Activated CD4-positive, alpha-beta T cell treated with anti-CD3 and anti-CD28 coated beads, Interleukin-2, amount 50 U/mL, for 16 hours (primary cell): ENCODE data around the gene MIA.
A peak's percentile ranks its signal among the peaks of the same experiment; 100 is the strongest.
"Not testable (repeated sequence)": the region's sequence is repeated elsewhere in the genome, so short reads cannot be mapped to it uniquely, and the experiment has no call there.

ENCODE experiments used
- DNase-seq: peaks from one replicate; pipeline ENCODE4 v3.0.0-alpha.2; 2020

The MIA gene

DNA sequence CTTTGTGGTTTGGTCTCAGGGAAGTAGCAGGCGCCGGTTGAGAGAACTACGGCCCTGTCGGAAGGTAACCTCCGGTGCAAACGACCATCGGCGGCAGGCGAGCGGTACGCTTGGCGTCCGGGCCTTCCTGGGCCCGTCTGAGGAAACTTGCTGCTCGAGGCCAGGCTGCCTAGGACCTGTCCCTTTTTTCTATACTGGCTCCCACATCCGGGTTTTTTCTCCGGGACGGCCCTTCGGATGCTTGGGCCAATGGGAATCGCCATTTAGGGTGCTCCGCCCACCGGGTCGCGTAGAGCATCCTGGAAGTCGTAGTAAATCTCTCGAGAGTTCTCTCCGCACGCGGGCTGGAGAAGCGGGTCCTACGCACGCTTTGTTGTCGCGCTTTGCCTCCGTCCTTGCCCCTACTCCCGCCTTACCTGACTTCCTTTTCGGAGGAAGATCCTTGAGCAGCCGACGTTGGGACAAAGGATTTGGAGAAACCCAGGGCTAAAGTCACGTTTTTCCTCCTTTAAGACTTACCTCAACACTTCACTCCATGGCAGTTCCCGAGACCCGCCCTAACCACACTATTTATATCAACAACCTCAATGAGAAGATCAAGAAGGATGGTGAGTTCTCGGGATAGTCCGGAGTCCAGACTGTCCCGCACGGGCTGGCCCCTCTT is 24.3 kb upstream of the MIA start, which contains the start of gene SNRPA:
SNRPA (plus strand) TSS at position 330 of the 664 bp plus-strand sequence; CDS start at position 536, 206 bp downstream.
- peak; percentile 98 for DNase-seq

DNA sequence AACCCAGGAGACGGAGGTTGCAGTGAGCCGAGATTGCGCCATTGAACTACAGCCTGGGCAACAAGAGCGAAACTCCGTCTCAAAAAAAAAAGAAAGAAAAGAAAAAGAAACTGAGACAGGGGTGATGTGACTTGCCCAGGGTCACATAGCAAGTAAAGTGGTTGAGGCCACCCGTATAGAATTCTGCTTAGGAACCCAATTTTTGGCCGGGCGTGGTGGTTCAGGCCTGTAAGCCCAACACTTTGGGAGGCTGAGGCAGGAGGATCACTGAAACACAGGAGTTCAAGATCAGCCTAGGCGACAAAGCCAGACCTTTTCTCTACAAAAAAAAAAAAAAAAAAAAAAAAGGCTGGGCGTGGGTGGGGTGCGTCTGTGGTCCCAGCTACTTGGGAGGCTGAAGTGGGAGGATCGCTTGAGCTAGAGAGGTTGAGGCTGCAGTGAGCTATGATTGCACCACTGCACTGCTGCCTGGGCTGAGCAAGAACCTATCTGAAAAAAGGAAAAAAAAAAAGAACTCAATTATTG is 23.0 kb upstream of the MIA start:
- DNase-seq = no peak

DNA sequence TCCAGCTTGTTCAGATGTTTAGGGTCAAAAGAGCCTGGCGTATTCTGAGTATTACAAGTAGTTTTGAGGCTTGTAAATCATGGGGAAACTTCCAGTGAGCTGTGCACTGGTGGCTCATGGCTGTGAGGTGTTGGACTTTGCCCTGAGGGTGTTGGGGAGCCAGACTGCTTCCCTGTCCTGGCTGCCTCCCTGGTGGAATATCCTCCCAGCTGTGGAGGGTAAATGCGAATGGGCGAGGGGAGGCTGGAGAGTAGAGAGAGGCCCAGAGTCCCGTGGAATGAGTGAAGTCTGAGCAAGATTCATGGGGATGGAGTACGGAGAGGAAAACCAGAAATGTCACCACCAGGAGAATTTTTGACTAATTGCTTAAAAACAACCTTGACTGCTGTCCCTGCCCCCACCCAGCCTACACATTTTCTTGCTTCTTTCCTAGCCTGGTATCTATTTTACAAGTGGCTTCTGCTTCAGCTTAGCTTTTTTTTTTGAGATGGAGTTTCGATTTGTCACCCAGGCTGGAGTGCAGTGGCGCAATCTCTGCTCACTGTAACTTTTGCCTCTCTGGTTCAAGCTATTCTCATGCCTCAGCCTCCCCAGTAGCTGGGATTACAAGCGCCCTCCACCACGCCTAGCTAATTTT is 20.6 kb upstream of the MIA start:
- DNase-seq = peak; percentile 77

DNA sequence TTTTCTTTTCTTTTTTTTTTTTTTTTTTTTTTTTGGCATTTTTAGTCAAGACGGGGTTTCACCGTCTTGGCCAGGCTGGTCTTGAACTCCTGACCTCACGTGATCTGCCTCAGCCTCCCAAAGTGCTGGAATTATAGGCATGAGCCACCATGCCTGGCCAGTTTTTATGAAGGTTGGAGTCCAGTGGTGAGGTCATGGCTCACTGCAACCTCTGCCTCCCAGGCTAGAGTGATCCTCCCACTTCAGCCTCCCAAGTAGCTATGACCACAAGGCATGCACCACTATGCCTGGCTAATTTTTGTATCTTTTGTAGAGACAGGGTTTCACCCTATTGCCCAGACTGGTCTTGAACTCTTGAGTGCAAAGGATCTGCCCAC is 20.1 kb upstream of the MIA start:
- DNase-seq = no peak

DNA sequence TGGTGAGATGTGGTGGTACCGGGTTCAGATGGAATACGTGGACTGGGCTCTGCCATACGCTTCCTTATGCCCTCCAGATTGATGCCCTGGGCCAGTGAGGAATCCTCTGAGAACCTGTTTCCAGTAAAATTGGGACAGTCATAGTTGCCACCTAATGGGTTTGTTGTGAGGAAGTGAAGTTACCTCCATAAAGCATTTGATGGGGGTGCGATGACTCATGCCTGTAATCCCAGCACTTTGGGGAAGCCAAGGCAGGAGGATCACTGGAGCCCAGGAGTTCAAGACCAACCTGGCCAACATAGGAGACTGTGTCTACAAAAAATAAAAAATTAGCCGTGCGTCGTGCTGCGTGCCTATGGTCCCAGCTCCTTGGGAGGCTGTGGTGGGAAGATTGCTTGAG is 19.5 kb upstream of the MIA start:
- DNase-seq = no peak

DNA sequence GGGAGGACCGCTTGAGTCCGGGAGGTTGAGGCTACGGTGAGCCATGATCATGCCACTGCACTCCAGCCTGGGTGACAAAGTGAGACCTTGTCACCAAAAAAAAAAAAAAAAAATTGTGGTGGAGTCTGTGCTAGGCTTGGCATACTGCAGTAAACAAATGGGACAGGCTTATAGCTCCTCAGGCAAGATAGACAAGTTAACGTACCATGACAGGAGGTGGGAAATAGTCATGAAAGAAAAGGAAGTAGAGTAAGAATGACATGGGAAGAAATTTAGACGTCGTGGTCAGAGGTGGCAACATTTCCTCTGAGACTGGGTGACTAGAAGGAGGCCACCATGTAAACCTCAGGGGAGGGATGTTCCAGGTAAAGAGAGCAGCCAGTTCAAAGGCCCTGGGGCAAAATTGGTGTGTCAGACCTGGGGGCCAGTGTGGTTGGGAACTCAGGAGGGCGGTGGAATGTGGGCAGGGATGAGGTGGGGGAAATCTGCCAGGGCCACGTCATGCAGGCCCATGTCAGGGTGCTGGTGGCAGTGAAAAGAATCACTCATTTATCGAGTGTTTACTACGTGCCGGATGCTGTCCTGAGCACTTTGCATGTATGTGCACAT is 18.7 kb upstream of the MIA start:
- peak; percentile 37 for DNase-seq

DNA sequence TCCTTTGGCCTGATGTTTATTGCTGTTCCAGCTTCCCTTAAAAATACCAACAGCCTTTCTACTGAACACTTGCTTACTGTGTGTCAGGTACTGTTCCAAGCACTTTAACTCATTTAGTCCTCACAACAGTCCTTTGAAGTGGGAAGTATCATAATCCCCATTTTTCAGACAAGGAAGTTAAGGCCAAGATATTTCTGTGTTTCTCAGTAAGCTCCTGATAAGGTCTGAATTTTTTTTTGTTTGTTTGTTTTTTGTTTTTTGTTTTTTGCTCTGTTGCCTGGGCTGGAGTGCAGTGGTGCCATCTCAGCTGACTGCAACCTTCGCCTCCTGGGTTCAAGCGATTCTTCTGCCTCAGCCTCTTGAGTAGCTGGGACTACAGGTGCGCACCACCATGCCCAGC is 16.8 kb upstream of the MIA start:
- no peak for DNase-seq

DNA sequence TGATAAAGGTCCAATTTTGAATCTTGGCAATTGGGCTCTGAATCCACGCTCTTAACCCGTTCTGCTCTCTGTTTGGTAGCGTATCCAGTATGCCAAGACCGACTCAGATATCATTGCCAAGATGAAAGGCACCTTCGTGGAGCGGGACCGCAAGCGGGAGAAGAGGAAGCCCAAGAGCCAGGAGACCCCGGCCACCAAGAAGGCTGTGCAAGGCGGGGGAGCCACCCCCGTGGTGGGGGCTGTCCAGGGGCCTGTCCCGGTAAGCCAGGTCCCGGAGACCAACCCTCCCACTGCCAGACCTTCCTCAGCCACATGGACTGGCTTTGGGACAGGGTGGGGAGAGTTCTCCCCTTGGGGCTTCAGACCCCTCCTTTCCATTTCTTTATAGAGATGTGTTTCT is 16.0 kb upstream of the MIA start:
- DNase-seq = no peak

DNA sequence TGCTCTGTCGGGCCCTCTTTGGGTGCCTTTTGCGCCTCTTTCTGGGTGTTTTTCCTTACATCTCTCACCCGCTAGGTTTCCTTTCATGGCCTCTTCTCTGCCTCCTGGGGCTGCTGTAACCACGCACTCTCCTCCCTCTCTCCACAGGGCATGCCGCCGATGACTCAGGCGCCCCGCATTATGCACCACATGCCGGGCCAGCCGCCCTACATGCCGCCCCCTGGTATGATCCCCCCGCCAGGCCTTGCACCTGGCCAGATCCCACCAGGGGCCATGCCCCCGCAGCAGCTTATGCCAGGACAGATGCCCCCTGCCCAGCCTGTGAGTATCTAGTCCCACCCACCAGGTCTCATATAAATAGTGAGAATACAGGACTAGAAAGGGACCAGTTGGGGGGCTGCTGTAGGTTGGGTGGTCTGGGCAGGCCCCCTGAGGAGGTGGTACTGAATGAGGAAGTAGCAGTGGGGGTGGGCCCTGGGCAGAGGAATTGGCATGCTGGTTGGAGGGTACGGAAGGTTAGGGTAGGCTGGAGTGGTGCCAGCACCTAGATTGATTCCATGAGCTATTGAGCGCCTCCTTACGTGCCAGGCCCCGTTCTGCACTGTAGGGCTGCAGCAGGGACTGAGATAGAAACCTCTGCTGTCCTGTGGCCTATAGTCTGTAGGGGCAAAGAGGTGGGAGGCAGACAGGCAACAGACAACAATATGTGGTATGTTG is 12.4 kb upstream of the MIA start:
- no peak for DNase-seq

DNA sequence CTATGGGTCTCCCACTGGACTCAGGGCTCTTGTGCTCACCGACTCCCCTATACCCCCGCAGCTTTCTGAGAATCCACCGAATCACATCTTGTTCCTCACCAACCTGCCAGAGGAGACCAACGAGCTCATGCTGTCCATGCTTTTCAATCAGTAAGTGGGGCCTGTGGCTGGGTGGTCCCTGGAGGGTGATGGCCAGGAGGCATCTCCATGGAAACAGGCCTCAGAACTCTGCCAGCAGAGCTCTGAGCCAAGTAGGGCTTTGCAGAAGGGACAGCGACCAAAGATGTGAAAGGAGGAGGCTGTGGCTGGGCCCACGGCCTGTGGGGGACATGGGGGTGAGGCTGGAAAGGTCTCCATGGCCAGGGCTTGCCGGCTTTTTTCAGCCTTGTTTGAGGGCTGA is 11.8 kb upstream of the MIA start:
- no peak for DNase-seq

DNA sequence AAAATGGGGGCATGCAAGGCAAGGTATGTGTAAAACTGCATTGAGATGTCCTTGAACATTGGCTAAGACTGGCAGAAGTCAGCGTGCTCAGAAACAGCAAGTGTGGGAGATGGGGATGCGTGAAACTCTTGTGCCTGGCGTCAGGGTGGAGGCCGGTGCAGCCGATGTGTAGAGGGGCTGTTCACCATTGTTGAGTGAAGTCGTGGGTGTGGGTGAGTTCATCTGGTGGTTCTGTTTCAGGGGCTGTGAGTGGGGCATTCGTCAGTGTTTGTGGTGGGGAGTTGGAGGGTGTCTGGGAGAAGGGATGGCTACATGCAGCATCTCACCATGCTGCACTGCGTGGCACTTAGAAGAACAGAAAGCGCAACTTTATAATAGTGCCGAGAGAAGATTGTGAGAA is 11.4 kb upstream of the MIA start:
- no peak for DNase-seq

DNA sequence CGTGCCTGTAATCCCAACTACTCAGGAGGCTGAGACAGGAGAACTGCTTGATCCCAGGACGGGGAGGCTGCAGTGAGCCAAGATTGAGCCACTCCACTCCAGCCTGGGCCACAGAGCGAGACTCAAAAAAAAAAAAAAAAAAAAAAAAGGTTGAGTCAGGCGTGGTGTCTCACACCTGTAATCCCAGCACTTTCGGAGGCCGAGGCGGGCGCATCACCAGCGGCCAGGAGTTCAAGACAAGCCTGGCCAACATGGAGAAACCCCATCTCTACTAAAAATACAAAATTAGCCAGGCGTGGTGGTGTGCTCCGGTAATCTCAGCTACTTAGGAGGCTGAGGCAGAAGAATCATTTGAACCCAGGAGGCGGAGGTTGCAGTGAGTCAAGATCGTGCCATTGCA is 8.9 kb upstream of the MIA start:
- DNase-seq = not testable (repeated sequence)

DNA sequence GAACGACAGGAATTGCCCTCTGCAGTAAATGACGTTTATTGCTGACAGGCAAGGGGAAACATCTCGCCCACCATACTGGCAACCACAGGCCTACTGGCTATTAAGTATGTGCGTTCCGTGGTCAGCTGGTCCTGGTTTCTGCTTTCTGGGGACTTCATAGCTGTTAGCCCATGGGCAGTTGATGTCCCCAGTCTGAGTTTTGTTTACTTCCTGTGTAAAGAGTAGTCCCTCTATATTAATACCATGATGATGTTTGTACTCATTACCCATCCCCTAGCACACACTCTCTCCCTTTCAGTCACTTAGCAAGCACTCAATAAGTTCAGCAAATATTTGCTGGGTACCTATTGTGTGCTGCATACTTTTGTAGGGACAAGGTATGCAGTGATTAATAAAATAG is 6.5 kb upstream of the MIA start:
- no peak for DNase-seq

DNA sequence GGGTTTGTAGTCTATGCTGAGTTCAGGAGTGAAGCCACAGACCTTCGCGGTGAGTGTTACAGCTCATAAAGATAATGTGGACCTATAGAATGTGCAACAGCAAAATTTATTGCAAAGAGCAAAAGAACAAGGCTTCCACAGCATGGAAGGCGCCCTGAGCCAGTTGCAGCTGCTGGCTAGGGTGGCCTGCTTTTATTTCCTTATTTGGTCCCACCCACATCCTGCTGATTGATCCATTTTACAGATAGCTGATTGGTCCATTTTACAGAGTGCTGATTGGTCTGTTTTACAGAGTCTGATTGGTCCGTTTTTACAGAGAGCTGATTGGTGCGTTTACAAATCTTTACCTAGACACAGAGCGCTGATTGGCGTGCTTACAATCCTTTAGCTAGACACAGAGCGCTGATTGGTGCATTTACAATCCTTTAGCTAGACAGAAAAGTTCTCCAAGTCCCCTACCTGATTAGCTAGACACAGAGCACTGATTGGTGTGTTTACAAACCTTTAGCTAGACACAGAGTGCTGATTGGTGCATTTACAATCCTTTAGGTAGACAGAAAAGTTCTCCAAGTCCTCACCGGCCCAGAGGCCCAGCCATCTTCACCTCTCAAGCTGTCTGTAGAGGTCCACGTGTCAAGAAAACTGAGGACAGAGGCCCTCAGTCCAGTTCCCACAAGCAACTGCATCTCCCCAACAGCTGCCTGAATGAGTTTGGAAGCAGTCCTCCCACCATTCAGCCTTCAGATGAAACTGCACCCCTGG is 4.0 kb upstream of the MIA start:
- not testable (repeated sequence) for DNase-seq

DNA sequence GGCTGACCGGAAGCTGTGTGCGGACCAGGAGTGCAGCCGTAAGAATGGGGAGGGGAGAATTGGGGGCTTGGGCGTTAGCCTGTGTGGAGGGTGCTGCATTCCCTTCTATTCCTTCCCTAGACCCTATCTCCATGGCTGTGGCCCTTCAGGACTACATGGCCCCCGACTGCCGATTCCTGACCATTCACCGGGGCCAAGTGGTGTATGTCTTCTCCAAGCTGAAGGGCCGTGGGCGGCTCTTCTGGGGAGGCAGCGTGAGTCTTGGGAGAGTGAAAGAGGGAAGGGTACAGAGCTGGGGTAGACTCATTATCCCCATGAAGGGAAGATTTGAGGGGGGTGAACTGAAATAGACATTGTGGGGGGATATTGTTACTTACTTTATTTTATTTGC is 306 bp downstream of the MIA start:
- no peak for DNase-seq

DNA sequence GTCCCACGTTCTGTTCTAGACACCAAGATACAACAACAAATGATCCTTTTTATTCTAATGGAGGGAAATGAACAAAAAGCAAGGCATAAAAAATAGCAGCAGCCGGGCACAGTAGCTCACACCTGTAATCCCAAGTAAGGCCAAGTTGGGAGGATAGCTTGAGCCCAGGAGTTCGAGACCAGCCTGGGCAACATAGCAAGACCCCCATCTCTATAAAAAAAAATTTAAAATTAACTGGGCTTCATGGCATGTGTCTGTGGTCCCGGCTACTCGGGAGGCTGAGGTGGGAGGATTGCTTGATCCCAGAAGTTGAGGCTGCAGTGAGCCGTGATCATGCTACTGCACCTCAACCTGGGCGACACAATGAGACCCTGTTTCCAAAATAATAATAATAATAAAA is 1.0 kb downstream of the MIA start:
- no peak for DNase-seq

DNA sequence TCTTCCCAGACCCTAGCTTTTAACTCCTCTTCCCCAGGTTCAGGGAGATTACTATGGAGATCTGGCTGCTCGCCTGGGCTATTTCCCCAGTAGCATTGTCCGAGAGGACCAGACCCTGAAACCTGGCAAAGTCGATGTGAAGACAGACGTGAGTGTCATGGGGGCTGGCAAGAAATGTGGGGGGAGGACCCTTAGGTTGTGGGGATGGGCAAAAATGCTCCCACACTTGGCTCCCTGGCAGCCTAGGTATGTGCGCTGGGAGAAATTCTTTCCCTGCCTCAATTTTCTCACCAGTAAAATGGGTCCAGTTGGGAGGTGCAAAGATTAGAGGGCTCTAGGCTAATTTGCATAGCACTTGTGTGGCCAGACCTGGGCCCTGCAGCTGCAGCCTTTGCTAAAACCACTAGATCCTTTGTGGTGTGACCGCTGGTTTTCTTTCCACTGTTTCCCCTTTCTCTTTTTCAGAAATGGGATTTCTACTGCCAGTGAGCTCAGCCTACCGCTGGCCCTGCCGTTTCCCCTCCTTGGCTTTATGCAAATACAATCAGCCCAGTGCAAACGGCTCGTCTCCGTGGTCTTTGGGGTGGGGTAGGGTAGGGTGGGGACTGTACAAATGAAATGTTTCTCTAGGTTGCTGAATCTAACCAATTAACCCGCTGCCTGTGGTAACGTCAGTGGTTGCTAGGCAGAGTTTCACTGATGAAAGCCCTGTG is 1.8 kb downstream of the MIA start:
- peak; percentile 96 for DNase-seq

DNA sequence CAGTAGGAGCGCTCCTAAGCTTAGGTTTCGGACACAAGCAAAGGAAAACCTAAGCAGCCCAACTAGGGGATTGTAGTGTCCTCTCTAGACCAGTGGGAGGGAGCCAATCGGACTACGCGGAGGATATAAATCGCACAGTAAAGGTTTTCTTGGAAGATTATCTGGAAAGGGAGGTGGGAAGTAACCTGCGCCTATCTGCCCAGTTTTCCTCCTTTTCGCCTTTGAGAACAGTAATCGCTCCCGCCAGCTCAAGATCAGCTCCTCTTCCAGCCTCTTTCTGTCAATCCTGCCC is 2.3 kb downstream of the MIA start:
- no peak for DNase-seq

DNA sequence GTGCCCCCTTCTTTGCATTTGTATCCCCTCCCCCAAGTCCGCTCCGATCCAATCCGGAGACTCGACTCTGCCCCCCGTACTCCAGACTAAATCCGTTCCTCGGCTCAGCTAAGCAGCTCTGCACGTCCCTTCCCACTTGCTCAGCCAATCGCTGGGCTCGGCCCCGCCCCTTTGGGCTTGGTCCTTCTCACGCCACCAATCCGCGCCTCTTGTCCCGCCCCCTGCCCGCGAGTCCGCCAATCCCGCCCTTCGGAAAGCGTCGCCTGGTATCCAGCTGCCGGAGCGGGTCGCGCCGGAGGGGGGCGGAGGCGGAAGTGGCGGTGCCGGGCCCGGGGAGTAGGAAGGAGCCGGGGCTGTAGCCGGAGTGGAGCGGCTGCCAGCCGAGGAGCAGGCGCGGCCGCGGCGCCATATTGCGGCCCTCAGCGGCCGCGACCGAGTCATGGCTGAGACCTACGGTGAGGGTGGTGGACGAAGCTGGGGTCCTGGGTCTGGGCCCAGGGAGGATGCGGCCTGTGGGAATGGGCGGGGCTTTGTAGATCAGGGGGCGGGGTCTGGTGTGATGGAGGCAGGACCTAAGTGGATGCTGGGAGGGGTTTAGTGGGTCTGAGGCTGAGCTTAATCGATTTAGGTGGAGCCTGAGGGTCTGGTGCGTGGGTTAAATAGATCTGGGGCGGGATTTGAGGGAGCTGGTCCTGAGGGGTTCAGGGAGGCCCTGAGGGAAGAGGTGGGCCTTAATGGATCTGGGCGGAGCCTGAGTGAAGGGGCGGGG is 2.8 kb downstream of the MIA start, which contains the start of gene RAB4B:
RAB4B (plus strand) TSS at position 311 of the 769 bp plus-strand sequence; CDS start at position 440, 129 bp downstream.
- peak; percentile 100 for DNase-seq

DNA sequence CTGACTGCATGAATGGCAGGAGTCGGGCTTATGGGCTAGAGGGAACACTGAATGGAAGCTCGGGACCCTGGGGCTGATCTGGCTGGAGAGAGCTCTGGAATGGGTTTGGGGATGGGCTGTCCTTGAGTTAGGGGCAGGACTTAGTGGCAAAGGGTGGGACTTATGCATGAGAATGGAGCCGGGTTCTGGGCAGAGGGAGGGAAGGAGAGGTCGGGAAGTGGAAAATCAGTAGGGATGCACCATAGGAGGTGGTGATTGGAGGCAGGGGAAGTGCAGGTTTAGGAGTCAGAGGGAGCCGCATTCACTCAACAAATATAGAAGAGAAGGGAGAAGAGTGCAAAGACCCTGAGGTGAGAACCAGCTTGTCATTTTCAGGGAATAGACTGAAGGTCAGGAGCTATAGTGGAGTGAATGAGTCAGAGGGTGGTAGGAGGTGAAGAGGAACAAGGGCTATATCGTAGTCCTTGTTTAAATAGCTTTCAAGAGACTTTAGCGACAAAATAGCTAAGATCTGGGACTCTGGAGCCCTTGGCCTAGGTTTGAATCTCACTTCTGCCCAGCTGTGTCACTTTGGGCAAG is 3.5 kb downstream of the MIA start:
- no peak for DNase-seq

DNA sequence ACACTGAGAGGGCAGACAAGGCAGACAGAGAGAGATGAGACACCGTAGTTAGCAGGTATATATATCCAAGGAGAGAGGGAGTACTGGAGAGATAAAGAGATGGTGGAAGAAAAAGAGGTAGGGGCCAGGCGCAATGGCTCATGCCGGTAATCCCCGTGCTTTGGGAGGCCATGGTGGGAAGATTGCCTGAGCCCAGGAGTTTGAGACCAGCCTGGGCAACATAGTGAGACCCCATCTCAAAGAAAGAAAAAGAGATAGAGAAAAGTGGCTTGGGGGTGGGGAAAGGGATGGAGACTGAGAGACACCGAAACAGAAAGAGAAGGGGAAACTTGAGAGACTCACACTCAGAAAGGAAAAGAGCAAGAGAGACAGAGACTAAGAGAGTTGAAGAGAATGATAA is 5.3 kb downstream of the MIA start:
- no peak for DNase-seq
